B cell (primary cell): ENCODE data around the gene CBFB. TPM values are rescaled to one million over a fixed set of nuclear protein-coding genes. Genes with fewer than 3 reads are reported as not detected.

ENCODE experiments used
- ATAC-seq: fragments of 200-7000 bp; cut with Tn5 transposase; one replicate; pipeline ENCODE4 v1.10.0; 2021; ENCODE audit warnings: low read depth, mild to moderate bottlenecking, moderate number of reproducible peaks, moderate library complexity
- CTCF ChIA-PET: fragments of 350-600 bp; sonication (Branson Sonifier 250); formaldehyde crosslinking; loops from one replicate; lab custom pipeline; 2021; ENCODE audit warnings: antibody characterized with exemption, inconsistent platforms; lab: Charles Lee
- POLR2A ChIA-PET: fragments of 350-600 bp; sonication (Branson Sonifier 250); formaldehyde crosslinking; loops from one replicate; lab custom pipeline; 2021; ENCODE audit warnings: antibody characterized with exemption; lab: Charles Lee
- DNase-seq: peaks from one replicate; pipeline ENCODE4 v3.0.0; 2013
- H2AFZ ChIP-seq: 2 replicates; pipeline ENCODE4 v1.6.1; 2012; ENCODE audit warnings: mild to moderate bottlenecking, low read depth, low read length; ENCODE audit not compliant: insufficient read depth, poor library complexity, severe bottlenecking
- H3K27ac ChIP-seq, 2 donors: 1 replicate in 1 of 2; 2 replicates in 1 of 2; pipeline ENCODE4 v1.5.1; 2012 to 2013; ENCODE audit warnings: low read length in 2 of 2, mild to moderate bottlenecking in 2 of 2, moderate library complexity in 1 of 2
- H3K27me3 ChIP-seq, 4 experiments: fragments of 200-600 bp in 1 of 4; sonication (generic) in 1 of 4; replicated peaks in 1 of 4; 1 replicate in 2 of 4; 2 replicates in 2 of 4; pipeline versions ENCODE4 v1.6.1 to v1.7.0; 2013 to 2016; ENCODE audit warnings: low read length in 3 of 4, mild to moderate bottlenecking in 2 of 4, mixed read lengths in 1 of 4, moderate library complexity in 1 of 4; ENCODE audit not compliant: insufficient read depth in 4 of 4, control insufficient read depth in 3 of 4; ENCODE audit errors: control extremely low read depth in 1 of 4
- H3K36me3 ChIP-seq, 2 experiments: replicated peaks in 1 of 2; 1 replicate in 1 of 2; 2 replicates in 1 of 2; pipeline versions ENCODE4 v1.6.1 to v1.7.1; 2013; ENCODE audit warnings: low read length in 1 of 2; ENCODE audit not compliant: insufficient read depth in 2 of 2, control insufficient read depth in 1 of 2; ENCODE audit errors: control extremely low read depth in 1 of 2, extremely low read depth in 1 of 2
- H3K4me1 ChIP-seq, 2 donors: fragments of 200-600 bp in 1 of 2; sonication (generic) in 1 of 2; 1 replicate in 1 of 2; 2 replicates in 1 of 2; pipeline versions ENCODE4 v1.5.1 to v1.6.1; 2013 to 2017; ENCODE audit warnings: low read length in 2 of 2; ENCODE audit not compliant: control insufficient read depth in 2 of 2, insufficient read depth in 2 of 2
- H3K4me2 ChIP-seq: replicated peaks from 2 replicates; pipeline ENCODE3; 2012; ENCODE audit warnings: mild to moderate bottlenecking, low read depth, low read length; ENCODE audit not compliant: poor library complexity, severe bottlenecking
- H3K4me3 ChIP-seq, 5 experiments: fragments of 200-600 bp in 1 of 5; sonication (generic) in 1 of 5; 1 replicate in 3 of 5; 2 replicates in 2 of 5; pipeline versions ENCODE4 v1.5.1 to v1.7.0; 2011 to 2016; ENCODE audit warnings: low read length in 4 of 5, mild to moderate bottlenecking in 4 of 5, low read depth in 2 of 5, control low read depth in 1 of 5, moderate library complexity in 1 of 5; ENCODE audit not compliant: insufficient read depth in 1 of 5; ENCODE audit errors: control extremely low read depth in 1 of 5, extremely low read depth in 1 of 5
- H3K79me2 ChIP-seq: fragments of 200-600 bp; sonication (generic); one replicate; pipeline ENCODE4 v1.6.0; 2016; ENCODE audit warnings: low read length; ENCODE audit not compliant: control insufficient read depth, insufficient read depth
- H3K9ac ChIP-seq: fragments of 200-600 bp; sonication (generic); 2 replicates; pipeline ENCODE4 v1.6.1; 2017; ENCODE audit warnings: mild to moderate bottlenecking, low read length, moderate library complexity
- H3K9me3 ChIP-seq, 3 donors: one replicate each; pipeline versions ENCODE4 v1.6.1 to v1.7.1; 2013; ENCODE audit warnings: low read length in 2 of 3; ENCODE audit not compliant: control insufficient read depth in 2 of 3, insufficient read depth in 1 of 3; ENCODE audit errors: control extremely low read depth in 1 of 3
- H4K20me1 ChIP-seq: 2 replicates; pipeline ENCODE4 v1.6.0; 2012; ENCODE audit warnings: mild to moderate bottlenecking, low read length; ENCODE audit not compliant: insufficient read depth, control insufficient read depth, poor library complexity, severe bottlenecking
- H3K27ac Mint-ChIP-seq: one replicate; pipeline ENCODE4 v1.8.0; 2021; ENCODE audit warnings: mixed read lengths
- H3K27me3 Mint-ChIP-seq: one replicate; pipeline ENCODE4 v1.8.0; 2021; ENCODE audit warnings: mixed read lengths
- H3K4me1 Mint-ChIP-seq: one replicate; pipeline ENCODE4 v1.8.0; 2021; ENCODE audit warnings: mixed read lengths
- H3K4me3 Mint-ChIP-seq: one replicate; pipeline ENCODE4 v1.8.0; 2021; ENCODE audit warnings: mixed read lengths
- H3K9me3 Mint-ChIP-seq: one replicate; pipeline ENCODE4 v1.8.0; 2022; ENCODE audit warnings: mixed read lengths; ENCODE audit not compliant: insufficient read depth
- CTCF ChIP-seq: fragments of 200-600 bp; IDR thresholded peaks from one replicate; pipeline ENCODE4 v1.8.0; 2022; ENCODE audit warnings: antibody characterized with exemption, mild to moderate bottlenecking
- EZH2 ChIP-seq: IDR thresholded peaks from 2 replicates; pipeline ENCODE4 v1.6.1; 2012; ENCODE audit warnings: borderline replicate concordance, low read depth, mild to moderate bottlenecking, moderate library complexity, low read length; ENCODE audit not compliant: insufficient read depth, poor library complexity, severe bottlenecking
- WGBS: methylation state at CpG from one replicate; pipeline ENCODE4 v1.1.5; 2013; ENCODE audit warnings: missing lambda C conversion rate; ENCODE audit not compliant: insufficient coverage; 5-methylcytosine and 5-hydroxymethylcytosine counted together
- intact Hi-C: fragments of 100-400 bp; cut with micrococcal nuclease; formaldehyde crosslinking; loops from one replicate; pipeline ENCODE4 v1.10.0; 2022
- polyA plus RNA-seq: library from polyadenylated mRNA; depleted of rRNA; stranded (reverse); fragments of >200 nt; gene quantifications from 2 replicates; pipeline ENCODE4 v1.2.3, GENCODE V29; 2012
- total RNA-seq, 2 donors: library from RNA; stranded (reverse); fragments of 120-200 nt in 1 of 2; gene quantifications; 1 replicate in 1 of 2; 2 replicates in 1 of 2; pipeline versions ENCODE4 v1.2.3 to v1.2.4, GENCODE V29; 2013 to 2022

The CBFB gene
- total and polyA plus RNA-seq, 2 donors (not counting 1 experiment from before 2014, with no cell fraction given), result 19.5 to 89.0 TPM

DNA sequence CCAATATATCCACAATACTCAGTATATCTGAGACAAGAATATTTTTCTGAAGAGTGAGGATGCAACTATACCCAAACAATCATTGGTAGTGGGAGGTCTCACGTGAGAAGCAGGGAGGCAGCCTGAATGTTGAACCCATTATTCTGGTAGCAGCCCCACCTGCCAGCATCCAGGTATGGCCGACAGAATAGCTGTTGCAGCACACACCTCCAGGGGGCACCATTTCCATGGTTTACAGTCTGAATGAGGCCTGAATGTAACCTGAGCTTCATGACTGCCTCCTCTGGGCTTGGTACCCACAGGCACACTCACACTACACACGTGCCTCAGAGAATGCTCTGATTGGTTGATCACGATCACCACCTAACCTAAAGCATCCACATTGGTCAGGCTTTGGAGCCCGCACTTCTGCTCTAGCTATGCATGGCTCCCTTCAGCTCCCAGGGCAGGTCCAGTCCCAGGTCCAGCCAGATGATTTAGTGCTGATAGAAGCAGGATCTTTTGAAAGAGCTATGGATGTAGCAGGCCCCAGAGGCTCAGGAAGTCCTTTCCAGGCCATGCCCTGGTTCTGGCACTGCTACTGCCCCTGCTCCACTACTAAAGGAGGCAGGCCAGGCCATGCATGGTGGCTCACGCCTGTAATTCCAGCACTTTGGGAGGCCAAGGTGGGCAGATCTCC, 11.0 kb upstream of the CBFB start:
- Histone ChIP-seq H4K20me1 (no peaks in the 10 kb centered on the region), H2AFZ (peak overlapping the region; percentile 2), H3K9me3 (no peaks in the 10 kb centered on the region), H3K4me1 (peaks cover 12 to 13% of the 10 kb centered on the region in 2 donors), H3K79me2 (no peaks in the 10 kb centered on the region), H3K27me3 (peaks cover 0 to 15% (median 7%) of the 10 kb centered on the region in 4 experiments), H3K27ac (no peak overlapping the region), H3K9ac (no peak overlapping the region), H3K4me2 (no peak overlapping the region), H3K4me3 (no peak overlapping the region), H3K36me3 (no peaks in the 10 kb centered on the region)
- CTCF ChIA-PET, result interaction anchor here (0.6 to 2.9 kb wide), 19 partner anchors 10 to 321 kb away, joined by 3 to 27 read pairs (median 4); partner anchors contain the start of genes B3GNT9, FBXL8 and TRADD
- WGBS, result 34% methylated on average over 6 of the region's 6 CpGs
- POLR2A ChIA-PET, result interaction anchor here (0.6 kb wide), 1 partner anchor 9 kb away, joined by 4 read pairs; no protein-coding TSS in a partner anchor
- intact Hi-C loops, result loop anchor here (1.0 to 2.0 kb wide), 2 partner anchors 83 to 137 kb away; no protein-coding TSS in a partner anchor
- DNase-seq, result peak; percentile 80
- Mint-ChIP-seq H3K27ac (no peak overlapping the region), H3K27me3 (peaks cover 5% of the 10 kb centered on the region), H3K4me1 (peaks cover 2% of the 10 kb centered on the region), H3K4me3 (no peak overlapping the region), H3K9me3 (no peaks in the 10 kb centered on the region)
- ATAC-seq, result peak; percentile 74
- TF ChIP-seq EZH2 (no peak), CTCF (peak; percentile 53)

- Mint-ChIP-seq H3K27me3 (peaks cover 3% of the 10 kb centered on the region), H3K9me3 (no peaks in the 10 kb centered on the region), H3K4me1 (peaks cover 2% of the 10 kb centered on the region), H3K27ac (no peak overlapping the region), H3K4me3 (no peak overlapping the region)
- H3K27ac ChIP-seq, result no peak overlapping the region
- 98% methylated on average over 8 of the region's 8 CpGs for WGBS
- DNase-seq (no peak), ATAC-seq (no peak)
- H3K4me1 ChIP-seq, result peaks cover 5% of the 10 kb centered on the region in 2 donors
- ChIA-PET POLR2A (no interaction called here), CTCF (interaction anchor here (0.7 to 2.9 kb wide), 6 partner anchors 9 to 166 kb away, joined by 3 to 27 read pairs (median 14); no protein-coding TSS in a partner anchor)
- no peak overlapping the region for H3K4me2 ChIP-seq
- H3K9ac ChIP-seq, result no peak overlapping the region
- no peak overlapping the region for H2AFZ ChIP-seq
- H3K4me3 ChIP-seq, result no peak overlapping the region
- H3K36me3 ChIP-seq, result no peaks in the 10 kb centered on the region
- intact Hi-C loops, result no loop called here
- no peaks in the 10 kb centered on the region for H3K9me3 ChIP-seq
- no peaks in the 10 kb centered on the region for H3K79me2 ChIP-seq
- H4K20me1 ChIP-seq, result no peaks in the 10 kb centered on the region
- H3K27me3 ChIP-seq, result peaks cover 0 to 7% (median 3%) of the 10 kb centered on the region in 4 experiments
- no peak for TF ChIP-seq EZH2
- no peak for TF ChIP-seq CTCF
Observed at GRCh38 chr16:67019171-67019570, 9.8 kb upstream of the CBFB start.
